Spleen (tissue), 11 donors: ENCODE data around the gene MAPK11. TPM values are rescaled to one million over a fixed set of nuclear protein-coding genes. Genes with fewer than 3 reads are reported as not detected.

Experiments
- DNase-seq: peaks from one replicate; pipeline ENCODE4 v3.0.0-alpha.2; 2020
- H3K27ac ChIP-seq, 8 donors: fragments of 200-600 bp; sonication (generic) in 7 of 8; 1 replicate in 4 of 8; 2 replicates in 4 of 8; pipeline versions ENCODE4 v1.5.0 to v1.8.0; 2016 to 2021; ENCODE audit warnings: inconsistent platforms in 4 of 8, mild to moderate bottlenecking in 4 of 8, moderate library complexity in 1 of 8
- H3K27me3 ChIP-seq, 7 donors: fragments of 200-600 bp; sonication (generic) in 6 of 7; replicated peaks in 1 of 7; 1 replicate in 4 of 7; 2 replicates in 3 of 7; pipeline versions ENCODE4 v1.5.0 to v1.8.0; 2016 to 2021; ENCODE audit warnings: inconsistent platforms in 3 of 7, mild to moderate bottlenecking in 1 of 7
- H3K36me3 ChIP-seq, 6 donors: fragments of 200-600 bp; sonication (generic) in 5 of 6; 1 replicate in 4 of 6; 2 replicates in 2 of 6; pipeline versions ENCODE4 v1.5.0 to v1.8.0; 2016 to 2021; ENCODE audit warnings: inconsistent platforms in 2 of 6
- H3K4me1 ChIP-seq, 6 donors: fragments of 200-600 bp; sonication (generic) in 5 of 6; 1 replicate in 3 of 6; 2 replicates in 3 of 6; pipeline versions ENCODE4 v1.5.0 to v1.8.0; 2016 to 2021; ENCODE audit warnings: inconsistent platforms in 3 of 6
- H3K4me3 ChIP-seq, 8 donors: fragments of 200-600 bp; sonication (generic) in 7 of 8; 1 replicate in 4 of 8; 2 replicates in 4 of 8; pipeline versions ENCODE4 v1.5.0 to v1.8.0; 2016 to 2021; ENCODE audit warnings: inconsistent platforms in 4 of 8, mild to moderate bottlenecking in 4 of 8, moderate library complexity in 2 of 8
- H3K9me3 ChIP-seq, 8 donors: fragments of 200-600 bp; sonication (generic) in 7 of 8; 1 replicate in 4 of 8; 2 replicates in 4 of 8; pipeline versions ENCODE4 v1.5.0 to v1.8.0; 2016 to 2021; ENCODE audit warnings: inconsistent platforms in 4 of 8
- CTCF ChIP-seq, 11 experiments: fragments of 200-600 bp in 7 of 11; fragments of 450-650 bp in 4 of 11; sonication (generic) in 4 of 11; IDR thresholded peaks in 8 of 11; conservative IDR thresholded peaks in 3 of 11; 1 replicate in 7 of 11; 2 replicates in 4 of 11; pipeline versions ENCODE4 v1.4.0 to v1.8.0; 2016 to 2021; ENCODE audit warnings: antibody characterized with exemption in 11 of 11, inconsistent platforms in 4 of 11, mild to moderate bottlenecking in 1 of 11
- POLR2A ChIP-seq, 3 donors: fragments of 450-650 bp; IDR thresholded peaks; one replicate each; pipeline ENCODE4 v1.5.1; 2017; ENCODE audit warnings: antibody characterized with exemption in 3 of 3, mild to moderate bottlenecking in 1 of 3
- POLR2AphosphoS5 ChIP-seq, 3 donors: sonication (generic); formaldehyde crosslinking; IDR thresholded peaks; one replicate each; pipeline ENCODE4 v1.5.1; 2017; ENCODE audit warnings: antibody characterized with exemption in 3 of 3
- WGBS, 5 donors: extraction: QIAGEN DNeasy Blood & Tissue Kit in 3 of 5; methylation state at CpG; one replicate each; pipeline versions ENCODE4 v1.1.5 to v1.1.7; 2013 to 2018; 5-methylcytosine and 5-hydroxymethylcytosine counted together
- intact Hi-C: fragments of 100-400 bp; cut with DNase I; formaldehyde crosslinking; loops from one replicate; pipeline ENCODE4 v1.15.0; 2023; ENCODE audit warnings: low total_unique reads
- polyA plus RNA-seq, 3 donors: library from polyadenylated mRNA; stranded (reverse); fragments of 200-250 nt; gene quantifications; one replicate each; pipeline ENCODE4 v1.2.1, GENCODE V29; 2013
- total RNA-seq, 7 donors: library from RNA; depleted of rRNA in 3 of 7; stranded (reverse); fragments of >200 nt in 3 of 7; fragmentation: NEBNext Ultra II Directional in 4 of 7; extraction: Animal tissue kit (Norgen Biotek cat#: 25700) in 4 of 7; gene quantifications; one replicate each; pipeline versions ENCODE4 v1.1.0 to v1.2.1, GENCODE V29; 2016 to 2021
- donor health status: healthy with polysubstance abuse.
- donor health status: DM: no; HTN: no; CAD: no; lungs with moderate emphysema.
- donor health status: DM: no; HTN: no; CAD: no.
- donor health status: Bipolar disorder and iron deficiency.
- donor health status: healthy.
- donor health status: DM: no; HTN: no; CAD: no.
- donor health status: DM: yes; HTN: yes; CAD: no.

The MAPK11 gene
- total and polyA plus RNA-seq, 10 donors = 5.2 to 25.3 (median 11.3) TPM

DNA sequence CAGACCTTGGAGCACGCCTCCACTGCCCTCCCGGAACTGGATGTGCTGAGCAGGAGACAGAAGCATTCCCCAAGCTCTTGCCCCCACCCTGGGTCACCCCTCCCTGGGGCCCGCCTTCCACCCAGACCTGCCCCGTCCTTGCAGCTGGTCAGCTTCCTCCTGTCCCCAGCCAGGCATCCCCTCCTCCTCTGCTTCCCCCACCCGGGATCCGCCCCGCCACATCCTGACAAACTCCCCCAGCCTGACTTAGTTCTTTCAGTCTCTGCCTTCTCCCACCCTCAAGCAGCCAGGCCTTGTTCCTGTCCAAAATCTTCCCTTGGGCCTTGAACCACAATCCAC is 38.4 kb upstream of the MAPK11 start:
- WGBS, 5 donors = 15 to 36% (median 20%) methylated on average over 6 to 7 of the region's 7 CpGs
- Histone ChIP-seq H3K27me3 (peaks cover 0 to 47% (median 3%) of the 10 kb centered on the region in 7 donors), H3K9me3 (no peaks in the 10 kb centered on the region), H3K27ac (peak overlapping the region; percentile 66 to 94 (median 88)), H3K36me3 (peaks cover 0 to 19% (median 0%) of the 10 kb centered on the region in 6 donors), H3K4me1 (peaks cover 51 to 93% (median 84%) of the 10 kb centered on the region in 6 donors), H3K4me3 (peak overlapping the region in 6 of 8 donors; percentile 22 to 91 (median 30))
- DNase-seq = peak; percentile 94
- intact Hi-C loops = no loop called here
- peak; percentile 75 to 84 (median 83) for TF ChIP-seq POLR2AphosphoS5 (IDR thresholded peaks at IDR 0.05)
- TF ChIP-seq POLR2A (IDR thresholded peaks at IDR 0.05) = no peak
- no peak for TF ChIP-seq CTCF (IDR thresholded peaks at IDR 0.05 in 8 of 11, conservative IDR thresholded peaks at IDR 0.05 in 3 of 11)

- Histone ChIP-seq H3K9me3 (no peaks in the 10 kb centered on the region), H3K4me1 (peaks cover 53 to 93% (median 84%) of the 10 kb centered on the region in 6 donors), H3K36me3 (peaks cover 0 to 24% (median 0%) of the 10 kb centered on the region in 6 donors), H3K27me3 (peaks cover 0 to 48% (median 3%) of the 10 kb centered on the region in 7 donors), H3K27ac (peak overlapping the region; percentile 66 to 94 (median 88)), H3K4me3 (peak overlapping the region in 7 of 8 donors; percentile 19 to 91 (median 27))
- intact Hi-C loops = no loop called here
- TF ChIP-seq POLR2A (IDR thresholded peaks at IDR 0.05) (no peak), POLR2AphosphoS5 (IDR thresholded peaks at IDR 0.05) (no peak), CTCF (IDR thresholded peaks at IDR 0.05 in 8 of 11, conservative IDR thresholded peaks at IDR 0.05 in 3 of 11) (no peak)
- WGBS, 5 donors = 14 to 29% (median 22%) methylated on average over 6 to 19 of the region's 19 CpGs
- no peak for DNase-seq
Measured at GRCh38 chr22:50307890-50308596, 37.9 kb upstream of the MAPK11 start.

DNA sequence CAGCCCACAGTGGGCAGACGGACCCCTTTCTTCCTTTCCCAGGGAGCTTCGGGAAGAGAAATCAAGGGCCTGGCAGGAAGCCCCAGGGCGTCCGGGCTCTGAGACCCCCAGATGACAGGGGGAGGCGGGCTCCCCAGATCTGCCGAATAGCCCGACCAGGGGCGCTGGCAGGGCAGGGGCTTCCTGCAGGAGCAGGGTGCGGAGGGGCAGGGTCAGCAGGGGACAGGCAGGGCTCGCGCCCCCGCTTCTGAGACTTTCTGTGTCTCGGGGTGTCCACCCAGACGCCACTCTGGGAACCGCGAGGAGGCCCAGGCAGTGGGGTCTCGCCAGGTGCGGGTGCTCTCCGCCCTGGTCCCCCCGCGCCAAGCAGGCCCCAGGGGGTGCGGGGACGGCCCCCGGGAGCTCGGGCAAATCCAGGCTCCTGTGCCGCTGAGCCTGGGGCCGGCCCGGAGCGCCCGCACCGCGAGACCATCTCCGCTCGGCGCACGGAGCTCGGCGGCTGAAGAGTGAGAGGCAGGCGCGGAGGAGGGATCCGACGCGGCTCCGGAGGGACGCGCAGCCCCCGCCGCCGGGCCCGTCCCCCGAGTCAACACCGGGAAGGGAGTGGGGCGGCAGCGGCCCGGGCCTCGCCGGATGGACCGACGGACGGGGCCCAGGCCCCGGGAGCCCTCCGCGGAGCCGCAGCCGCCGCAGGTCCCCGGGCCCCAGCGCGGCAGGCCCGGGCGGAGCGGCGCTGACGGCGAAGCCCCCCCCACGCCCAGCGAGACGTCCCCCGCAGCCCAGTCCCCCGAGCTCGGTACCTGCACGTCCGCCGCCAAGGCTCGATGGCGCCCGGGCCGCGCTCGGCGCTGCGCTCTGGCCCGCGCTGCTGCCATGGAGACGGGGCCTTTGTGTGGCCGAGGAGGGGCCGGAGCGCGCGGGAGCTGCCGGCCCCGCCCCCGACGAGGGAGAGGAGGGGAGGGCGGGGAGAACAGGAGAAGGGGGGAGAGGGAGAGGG is 36.9 kb upstream of the MAPK11 start, which contains the start of gene PLXNB2:
Gene PLXNB2, minus strand, starts transcription at position 894 of the 997 bp plus-strand sequence. CDS start 17,062 bp downstream, outside the sequence.
- TF ChIP-seq CTCF (IDR thresholded peaks at IDR 0.05 in 8 of 11, conservative IDR thresholded peaks at IDR 0.05 in 3 of 11) (no peak), POLR2A (IDR thresholded peaks at IDR 0.05) (no peak), POLR2AphosphoS5 (IDR thresholded peaks at IDR 0.05) (peak; percentile 58 to 85 (median 82))
- Histone ChIP-seq H3K4me3 (peak within 1 kb of the TSS; percentile 64 to 91 (median 83)), H3K27ac (peak within 1 kb of the TSS; percentile 73 to 96 (median 92)), H3K36me3 (peaks cover 0 to 25% (median 0%) of the 10 kb centered on the region in 6 donors), H3K4me1 (peaks cover 61 to 95% (median 88%) of the 10 kb centered on the region in 6 donors), H3K27me3 (peaks cover 0 to 48% (median 3%) of the 10 kb centered on the region in 7 donors), H3K9me3 (no peaks in the 10 kb centered on the region)
- intact Hi-C loops = no loop called here
- 0 to 2% (median 0%) methylated on average over 40 to 104 of the region's 105 CpGs for WGBS, 5 donors
- no peak for DNase-seq
